Osteoblast (primary cell): ENCODE results near the gene KCNH3. TPM values are rescaled to one million over a fixed set of nuclear protein-coding genes. Genes with fewer than 3 reads are reported as not detected.
A peak's percentile ranks its signal among the peaks of the same experiment; 100 is the strongest.

Experiments used
- DNase-seq: peaks from one replicate; pipeline ENCODE4 v3.0.0; 2011; ENCODE audit warnings: low spot score, mixed read lengths; ENCODE audit not compliant: insufficient read length; ENCODE audit errors: missing footprints
- H2AFZ ChIP-seq: 2 replicates; pipeline ENCODE4 v1.6.0; 2011; ENCODE audit warnings: mild to moderate bottlenecking, low read length
- H3K27ac ChIP-seq: 2 replicates; pipeline ENCODE4 v1.5.1; 2011; ENCODE audit warnings: mild to moderate bottlenecking, low read depth, low read length, moderate library complexity
- H3K27me3 ChIP-seq: 2 replicates; pipeline ENCODE4 v1.6.0; 2012; ENCODE audit warnings: mild to moderate bottlenecking, control low read depth, inconsistent platforms, low read length, moderate library complexity; ENCODE audit not compliant: insufficient read depth
- H3K36me3 ChIP-seq: 2 replicates; pipeline ENCODE4 v1.5.1; 2011; ENCODE audit warnings: mild to moderate bottlenecking, low read length, control low read depth, moderate library complexity; ENCODE audit not compliant: insufficient read depth
- H3K4me1 ChIP-seq: 2 replicates; pipeline ENCODE4 v1.5.1; 2011; ENCODE audit warnings: mild to moderate bottlenecking, low read length, control low read depth, moderate library complexity; ENCODE audit not compliant: insufficient read depth
- H3K4me2 ChIP-seq: 2 replicates; pipeline ENCODE4 v1.6.0; 2011; ENCODE audit warnings: mild to moderate bottlenecking, low read length; ENCODE audit not compliant: insufficient read depth
- H3K4me3 ChIP-seq: fragments of 200-600 bp; sonication (generic); 3 replicates; pipeline ENCODE4 v1.5.1; 2012; ENCODE audit warnings: mild to moderate bottlenecking, low read length, inconsistent platforms; ENCODE audit not compliant: insufficient read depth
- H3K79me2 ChIP-seq: 2 replicates; pipeline ENCODE4 v1.6.0; 2012; ENCODE audit warnings: mild to moderate bottlenecking, low read length, control low read depth, inconsistent platforms; ENCODE audit not compliant: insufficient read depth
- H3K9me3 ChIP-seq: 2 replicates; pipeline ENCODE4 v1.5.1; 2011; ENCODE audit warnings: low read depth, low read length, control low read depth
- H4K20me1 ChIP-seq: 2 replicates; pipeline ENCODE4 v1.6.0; 2012; ENCODE audit warnings: mild to moderate bottlenecking, low read length, control low read depth; ENCODE audit not compliant: insufficient read depth
- total RNA-seq: library from RNA; depleted of rRNA; stranded (reverse); fragments of >200 nt; gene quantifications from 2 replicates; pipeline ENCODE4 v1.2.3, GENCODE V29; 2012
- TF ChIP-seq, protein P1 (sequence below): IDR thresholded peaks from 2 replicates; pipeline ENCODE4 v1.5.1; 2011; ENCODE audit warnings: mild to moderate bottlenecking, low read depth, low read length, moderate library complexity; ENCODE audit errors: extremely low read depth

KCNH3 gene
- total RNA-seq, 1 donor: not detected

DNA sequence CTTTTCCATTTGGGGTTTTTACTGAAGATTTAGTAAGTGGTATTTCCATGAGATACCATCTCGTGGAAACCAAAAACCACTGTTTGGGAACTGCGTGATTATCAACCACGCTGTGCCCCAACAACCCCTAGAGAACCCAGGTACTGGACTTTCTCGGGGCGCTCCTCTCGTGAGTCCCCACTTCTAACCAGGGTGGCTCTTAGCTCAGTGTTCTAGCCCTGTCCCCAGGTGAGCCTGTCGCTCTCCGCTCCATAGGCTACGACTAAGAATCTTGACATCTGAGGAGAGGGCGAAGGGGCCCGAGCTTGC, 28.4 kb downstream of the KCNH3 start:
- Histone ChIP-seq H3K4me3 (peak overlapping the region; percentile 87), H3K79me2 (peaks cover 56% of the 10 kb centered on the region), H3K4me1 (peaks cover 14% of the 10 kb centered on the region), H3K27me3 (no peaks in the 10 kb centered on the region), H3K9me3 (no peaks in the 10 kb centered on the region), H3K36me3 (peaks cover 26% of the 10 kb centered on the region), H4K20me1 (no peaks in the 10 kb centered on the region), H2AFZ (peak overlapping the region; percentile 92), H3K4me2 (peak overlapping the region; percentile 81), H3K27ac (peak overlapping the region; percentile 92)
- TF ChIP-seq, protein P1, sequence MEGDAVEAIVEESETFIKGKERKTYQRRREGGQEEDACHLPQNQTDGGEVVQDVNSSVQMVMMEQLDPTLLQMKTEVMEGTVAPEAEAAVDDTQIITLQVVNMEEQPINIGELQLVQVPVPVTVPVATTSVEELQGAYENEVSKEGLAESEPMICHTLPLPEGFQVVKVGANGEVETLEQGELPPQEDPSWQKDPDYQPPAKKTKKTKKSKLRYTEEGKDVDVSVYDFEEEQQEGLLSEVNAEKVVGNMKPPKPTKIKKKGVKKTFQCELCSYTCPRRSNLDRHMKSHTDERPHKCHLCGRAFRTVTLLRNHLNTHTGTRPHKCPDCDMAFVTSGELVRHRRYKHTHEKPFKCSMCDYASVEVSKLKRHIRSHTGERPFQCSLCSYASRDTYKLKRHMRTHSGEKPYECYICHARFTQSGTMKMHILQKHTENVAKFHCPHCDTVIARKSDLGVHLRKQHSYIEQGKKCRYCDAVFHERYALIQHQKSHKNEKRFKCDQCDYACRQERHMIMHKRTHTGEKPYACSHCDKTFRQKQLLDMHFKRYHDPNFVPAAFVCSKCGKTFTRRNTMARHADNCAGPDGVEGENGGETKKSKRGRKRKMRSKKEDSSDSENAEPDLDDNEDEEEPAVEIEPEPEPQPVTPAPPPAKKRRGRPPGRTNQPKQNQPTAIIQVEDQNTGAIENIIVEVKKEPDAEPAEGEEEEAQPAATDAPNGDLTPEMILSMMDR: no peak
- no peak for DNase-seq

DNA sequence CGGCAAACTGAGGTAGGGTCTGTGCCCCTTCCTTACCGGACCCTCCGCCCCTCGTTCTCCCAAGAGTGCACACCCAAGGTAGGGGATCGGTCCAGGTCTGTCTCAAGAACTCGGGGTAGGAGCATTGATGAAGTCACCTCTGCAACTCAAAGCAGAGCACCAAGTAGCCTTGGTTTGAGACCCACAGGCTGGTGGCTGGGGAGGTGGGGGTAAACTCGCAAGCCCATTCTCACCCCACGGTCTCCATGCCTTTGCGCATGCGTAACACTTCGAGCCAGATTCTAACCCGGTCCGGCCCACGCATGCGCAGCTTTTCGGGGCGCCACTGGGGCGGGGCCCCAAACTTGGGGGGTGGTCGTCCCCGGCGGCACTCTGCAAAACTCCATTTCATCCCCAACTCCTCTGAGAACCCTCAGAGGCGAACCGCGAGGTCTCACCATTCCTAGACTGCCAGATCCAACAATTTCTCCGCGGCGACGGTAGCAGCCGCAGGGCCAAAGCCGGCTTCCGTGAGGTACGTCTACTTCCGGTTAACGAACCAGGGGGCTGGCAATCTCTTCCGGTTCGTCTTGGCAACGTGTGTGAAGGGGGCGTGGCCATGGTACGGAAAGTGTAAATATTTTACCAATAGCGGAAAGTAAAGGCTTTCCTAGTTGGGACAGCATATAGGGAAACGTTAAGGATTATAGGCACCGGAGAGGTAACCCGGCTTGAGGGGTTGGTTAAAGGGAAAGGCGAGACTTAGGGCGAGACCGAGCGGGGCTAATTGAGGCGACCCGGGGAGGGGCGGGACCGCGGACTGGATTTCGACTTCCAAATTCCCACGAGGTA, 29.0 kb downstream of the KCNH3 start, which contains the start of gene MCRS1:
Gene MCRS1, minus strand, starts transcription at position 532 of the 831 bp plus-strand sequence. CDS start 1,411 bp downstream, outside the sequence.
- Histone ChIP-seq H3K27ac (peak within 1 kb of the TSS; percentile 92), H4K20me1 (no peaks in the 10 kb centered on the region), H3K36me3 (peaks cover 20% of the 10 kb centered on the region), H3K79me2 (peaks cover 56% of the 10 kb centered on the region), H2AFZ (peak within 1 kb of the TSS; percentile 92), H3K4me1 (peaks cover 14% of the 10 kb centered on the region), H3K4me2 (peak within 1 kb of the TSS; percentile 81), H3K4me3 (peak within 1 kb of the TSS; percentile 87), H3K27me3 (no peaks in the 10 kb centered on the region), H3K9me3 (no peaks in the 10 kb centered on the region)
- TF ChIP-seq, protein P1: no peak
- DNase-seq: peak; percentile 99

DNA sequence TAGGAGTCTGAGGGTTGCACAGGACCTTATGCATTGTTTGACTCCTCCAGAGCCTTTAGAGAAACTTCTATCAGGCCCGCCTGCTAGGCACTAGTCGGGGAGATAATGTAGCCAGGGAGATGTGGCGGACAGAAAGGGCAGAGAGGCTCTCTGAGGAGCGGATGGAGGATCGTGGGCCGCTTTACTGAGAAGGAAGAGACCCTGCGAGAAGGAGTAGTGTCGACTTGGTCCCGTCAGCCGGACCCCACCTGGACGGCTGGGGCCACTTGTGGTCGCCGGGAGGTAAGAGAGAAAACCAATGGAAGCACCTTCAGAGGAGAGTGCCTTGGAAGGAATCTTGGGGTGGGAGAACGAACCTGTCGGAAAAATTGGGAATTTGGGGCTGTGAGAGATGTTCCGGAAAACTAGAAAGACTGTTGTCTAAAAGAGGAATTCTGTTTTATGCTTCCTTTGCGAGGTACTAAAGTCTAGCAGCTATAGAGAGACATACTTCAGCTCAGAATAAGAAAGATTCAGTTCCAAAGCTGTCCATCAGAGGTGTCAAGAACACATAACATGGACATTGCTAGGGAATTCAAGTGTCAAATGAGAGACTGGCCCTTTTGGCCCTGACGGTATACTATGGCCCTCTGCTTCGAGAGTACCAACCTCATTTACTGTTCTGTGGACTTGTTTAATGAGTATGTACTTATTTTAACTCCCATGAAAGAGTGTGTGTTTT, 29.8 kb downstream of the KCNH3 start:
- H3K27me3 ChIP-seq: no peaks in the 10 kb centered on the region
- TF ChIP-seq, protein P1: no peak
- H3K4me1 ChIP-seq: peaks cover 14% of the 10 kb centered on the region
- H3K79me2 ChIP-seq: peaks cover 56% of the 10 kb centered on the region
- no peaks in the 10 kb centered on the region for H3K9me3 ChIP-seq
- DNase-seq: peak; percentile 90
- H3K27ac ChIP-seq: peak overlapping the region; percentile 92
- peak overlapping the region; percentile 87 for H3K4me3 ChIP-seq
- peaks cover 13% of the 10 kb centered on the region for H3K36me3 ChIP-seq
- peak overlapping the region; percentile 81 for H3K4me2 ChIP-seq
- H4K20me1 ChIP-seq: no peaks in the 10 kb centered on the region
- H2AFZ ChIP-seq: peak overlapping the region; percentile 92
